Esophagus muscularis mucosa (tissue), 4 donors: ENCODE results near the gene PEPD. TPM values are rescaled to one million over a fixed set of nuclear protein-coding genes. Genes with fewer than 3 reads are reported as not detected.

Source experiments
- DNase-seq: peaks from one replicate; pipeline ENCODE4 v3.0.0-alpha.2; 2017; ENCODE audit errors: extremely low spot score
- H3K27ac ChIP-seq, 4 donors: fragments of 200-600 bp; sonication (generic); replicated peaks in 1 of 4; 1 replicate in 3 of 4; 2 replicates in 1 of 4; pipeline ENCODE4 v1.5.1; 2016 to 2019; ENCODE audit warnings: mild to moderate bottlenecking in 1 of 4
- H3K27me3 ChIP-seq, 4 donors: fragments of 200-600 bp; sonication (generic); one replicate each; pipeline versions ENCODE4 v1.5.1 to v1.6.0; 2016 to 2019
- H3K36me3 ChIP-seq, 4 donors: fragments of 200-600 bp; sonication (generic); one replicate each; pipeline ENCODE4 v1.5.1; 2016 to 2019
- H3K4me1 ChIP-seq, 4 donors: fragments of 200-600 bp; sonication (generic); one replicate each; pipeline ENCODE4 v1.5.1; 2016 to 2019
- H3K4me3 ChIP-seq, 4 donors: fragments of 200-600 bp; sonication (generic); 1 replicate in 2 of 4; 2 replicates in 2 of 4; pipeline ENCODE4 v1.5.1; 2016 to 2019; ENCODE audit warnings: mild to moderate bottlenecking in 4 of 4, moderate library complexity in 1 of 4
- H3K9me3 ChIP-seq, 4 donors: fragments of 200-600 bp; sonication (generic); 1 replicate in 3 of 4; 2 replicates in 1 of 4; pipeline ENCODE4 v1.5.1; 2016 to 2019
- CTCF ChIP-seq, 3 experiments: fragments of 200-600 bp in 2 of 3; fragments of 450-650 bp in 1 of 3; sonication (generic) in 2 of 3; IDR thresholded peaks; one replicate each; pipeline ENCODE4 v1.5.1; 2017 to 2019; ENCODE audit warnings: antibody characterized with exemption in 3 of 3, mild to moderate bottlenecking in 2 of 3, moderate library complexity in 1 of 3
- EP300 ChIP-seq: sonication (generic); formaldehyde crosslinking; IDR thresholded peaks from one replicate; pipeline ENCODE4 v1.6.1; 2017; ENCODE audit warnings: antibody characterized with exemption
- POLR2A ChIP-seq: fragments of 450-650 bp; IDR thresholded peaks from one replicate; pipeline ENCODE4 v1.6.1; 2017; ENCODE audit warnings: antibody characterized with exemption, moderate library complexity, mild to moderate bottlenecking, low read depth
- POLR2AphosphoS5 ChIP-seq, 2 donors: sonication (generic); formaldehyde crosslinking; IDR thresholded peaks; one replicate each; pipeline ENCODE4 v1.6.1; 2017; ENCODE audit warnings: antibody characterized with exemption in 2 of 2
- WGBS: methylation state at CpG from one replicate; pipeline ENCODE4 v1.1.5; 2018; 5-methylcytosine and 5-hydroxymethylcytosine counted together
- intact Hi-C: fragments of 100-400 bp; cut with DNase I; formaldehyde crosslinking; loops from one replicate; pipeline ENCODE4 v1.15.1; 2023
- total RNA-seq, 4 donors: library from RNA; depleted of rRNA; stranded (reverse); fragments of >200 nt; gene quantifications; one replicate each; pipeline versions ENCODE4 v1.1.0 to v1.2.1, GENCODE V29; 2016

PEPD gene
- total RNA-seq, 4 donors from 2014 or later: 59.8 to 90.9 (median 73.0) TPM

- intact Hi-C loops: no loop called here
- no peak overlapping the region for H3K27ac ChIP-seq
- 91% methylated on average over 31 of the region's 32 CpGs for WGBS
- peaks cover 0 to 10% (median 8%) of the 10 kb centered on the region in 4 donors for H3K4me1 ChIP-seq
- H3K4me3 ChIP-seq: no peak overlapping the region
- no peaks in the 10 kb centered on the region for H3K9me3 ChIP-seq
- no peak for DNase-seq
- TF ChIP-seq POLR2A (no peak), POLR2AphosphoS5 (IDR thresholded peaks at IDR 0.05) (no peak), EP300 (no peak), CTCF (IDR thresholded peaks at IDR 0.05) (no peak)
- no peaks in the 10 kb centered on the region for H3K27me3 ChIP-seq
- H3K36me3 ChIP-seq: peaks cover 3 to 25% (median 19%) of the 10 kb centered on the region in 4 donors
These were observed 106.7 kb downstream of the PEPD start for GRCh38 chr19:33414667-33415605.

- no peak for DNase-seq
- no peaks in the 10 kb centered on the region for H3K9me3 ChIP-seq
- H3K36me3 ChIP-seq: peaks cover 3 to 32% (median 24%) of the 10 kb centered on the region in 4 donors
- peaks cover 0 to 10% (median 8%) of the 10 kb centered on the region in 4 donors for H3K4me1 ChIP-seq
- WGBS: 85% methylated on average over 13 of the region's 25 CpGs
- H3K27me3 ChIP-seq: no peaks in the 10 kb centered on the region
- no peak overlapping the region for H3K4me3 ChIP-seq
- TF ChIP-seq POLR2A (no peak), CTCF (IDR thresholded peaks at IDR 0.05) (no peak)
- intact Hi-C loops: no loop called here
- no peak overlapping the region for H3K27ac ChIP-seq
These were observed 107.5 kb downstream of the PEPD start for GRCh38 chr19:33413868-33414666.

GRCh38 chr19:33413426-33413725 lies 108.2 kb downstream of the PEPD start:
- WGBS: 89% methylated on average over 3 of the region's 13 CpGs
- no peak overlapping the region for H3K27ac ChIP-seq
- H3K9me3 ChIP-seq: no peaks in the 10 kb centered on the region
- H3K4me3 ChIP-seq: no peak overlapping the region
- H3K36me3 ChIP-seq: peaks cover 3 to 33% (median 24%) of the 10 kb centered on the region in 4 donors
- intact Hi-C loops: no loop called here
- H3K4me1 ChIP-seq: peaks cover 0 to 10% (median 8%) of the 10 kb centered on the region in 4 donors
- TF ChIP-seq CTCF (IDR thresholded peaks at IDR 0.05): no peak
- no peak for TF ChIP-seq POLR2AphosphoS5 (IDR thresholded peaks at IDR 0.05)
- no peak for TF ChIP-seq EP300
- TF ChIP-seq POLR2A: no peak
- H3K27me3 ChIP-seq: no peaks in the 10 kb centered on the region
- DNase-seq: no peak

GRCh38 chr19:33412601-33413425 lies 108.8 kb downstream of the PEPD start:
- no peak for DNase-seq
- intact Hi-C loops: no loop called here
- Histone ChIP-seq H3K27ac (no peak overlapping the region), H3K36me3 (peaks cover 3 to 34% (median 24%) of the 10 kb centered on the region in 4 donors), H3K4me1 (peaks cover 0 to 10% (median 8%) of the 10 kb centered on the region in 4 donors), H3K27me3 (no peaks in the 10 kb centered on the region), H3K9me3 (no peaks in the 10 kb centered on the region), H3K4me3 (no peak overlapping the region)
- WGBS: 89% methylated on average over 14 of the region's 18 CpGs
- TF ChIP-seq POLR2AphosphoS5 (IDR thresholded peaks at IDR 0.05) (no peak), EP300 (no peak), CTCF (IDR thresholded peaks at IDR 0.05) (no peak), POLR2A (no peak)
